ENCODE data around the gene FAM163A.

FAM163A gene

GRCh38 chr1:179818260-179818659 lies 75.2 kb downstream of the FAM163A start:
- no peak overlapping the region for H3K4me3 ChIP-seq (ENCODE audit: low read length)
- no peak for DNase-seq (ENCODE audit: low read depth)
- TF ChIP-seq, protein P1, sequence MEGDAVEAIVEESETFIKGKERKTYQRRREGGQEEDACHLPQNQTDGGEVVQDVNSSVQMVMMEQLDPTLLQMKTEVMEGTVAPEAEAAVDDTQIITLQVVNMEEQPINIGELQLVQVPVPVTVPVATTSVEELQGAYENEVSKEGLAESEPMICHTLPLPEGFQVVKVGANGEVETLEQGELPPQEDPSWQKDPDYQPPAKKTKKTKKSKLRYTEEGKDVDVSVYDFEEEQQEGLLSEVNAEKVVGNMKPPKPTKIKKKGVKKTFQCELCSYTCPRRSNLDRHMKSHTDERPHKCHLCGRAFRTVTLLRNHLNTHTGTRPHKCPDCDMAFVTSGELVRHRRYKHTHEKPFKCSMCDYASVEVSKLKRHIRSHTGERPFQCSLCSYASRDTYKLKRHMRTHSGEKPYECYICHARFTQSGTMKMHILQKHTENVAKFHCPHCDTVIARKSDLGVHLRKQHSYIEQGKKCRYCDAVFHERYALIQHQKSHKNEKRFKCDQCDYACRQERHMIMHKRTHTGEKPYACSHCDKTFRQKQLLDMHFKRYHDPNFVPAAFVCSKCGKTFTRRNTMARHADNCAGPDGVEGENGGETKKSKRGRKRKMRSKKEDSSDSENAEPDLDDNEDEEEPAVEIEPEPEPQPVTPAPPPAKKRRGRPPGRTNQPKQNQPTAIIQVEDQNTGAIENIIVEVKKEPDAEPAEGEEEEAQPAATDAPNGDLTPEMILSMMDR (conservative IDR thresholded peaks at IDR 0.05; ENCODE audit: low read depth, low read length): no peak

GRCh38 chr1:179818743-179819173 lies 75.7 kb downstream of the FAM163A start:
- H3K4me3 ChIP-seq (ENCODE audit: low read length): no peak overlapping the region
- DNase-seq (ENCODE audit: low read depth): no peak
- TF ChIP-seq, protein P1 (conservative IDR thresholded peaks at IDR 0.05; ENCODE audit: low read depth, low read length): no peak

DNA sequence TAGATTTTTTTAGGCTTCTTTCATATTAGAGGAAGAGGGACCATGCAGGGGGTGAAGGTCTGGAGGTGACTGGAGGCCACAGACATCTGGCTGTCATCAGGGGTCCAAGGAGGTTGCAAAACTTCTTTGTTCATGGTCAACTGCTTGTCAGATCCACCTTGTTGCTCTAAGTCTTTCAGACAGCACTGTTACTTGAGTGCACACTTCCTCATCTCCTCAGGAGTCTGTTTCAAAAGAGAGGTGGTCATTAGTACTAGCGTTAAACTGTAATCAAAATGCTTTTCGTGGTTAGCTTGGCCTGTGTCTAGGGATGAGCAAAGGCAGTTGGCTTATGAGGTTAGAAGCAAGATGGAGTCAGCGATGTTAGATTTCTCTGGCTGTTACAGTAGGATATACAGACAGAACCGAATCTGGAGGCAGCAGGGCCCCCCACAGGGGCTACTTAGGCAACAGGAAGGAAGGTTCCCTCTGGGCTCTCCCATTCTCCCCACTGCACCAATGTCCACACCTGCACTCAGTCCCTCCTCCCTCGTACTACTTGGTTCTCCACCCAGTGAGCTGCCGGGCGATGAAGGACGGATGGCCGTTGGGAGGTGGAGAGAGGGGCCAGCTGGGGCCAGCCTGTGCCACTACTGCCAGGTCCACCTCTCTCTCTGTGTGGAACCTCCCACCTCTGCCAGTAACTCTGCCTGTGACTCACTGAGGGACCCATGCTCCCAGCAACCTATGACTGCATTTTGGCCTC lies 77.3 kb downstream of the FAM163A start:
- H3K4me3 ChIP-seq (ENCODE audit: low read length): no peak overlapping the region
- TF ChIP-seq, protein P1 (conservative IDR thresholded peaks at IDR 0.05; ENCODE audit: low read depth, low read length): no peak
- DNase-seq (ENCODE audit: low read depth): no peak

DNA sequence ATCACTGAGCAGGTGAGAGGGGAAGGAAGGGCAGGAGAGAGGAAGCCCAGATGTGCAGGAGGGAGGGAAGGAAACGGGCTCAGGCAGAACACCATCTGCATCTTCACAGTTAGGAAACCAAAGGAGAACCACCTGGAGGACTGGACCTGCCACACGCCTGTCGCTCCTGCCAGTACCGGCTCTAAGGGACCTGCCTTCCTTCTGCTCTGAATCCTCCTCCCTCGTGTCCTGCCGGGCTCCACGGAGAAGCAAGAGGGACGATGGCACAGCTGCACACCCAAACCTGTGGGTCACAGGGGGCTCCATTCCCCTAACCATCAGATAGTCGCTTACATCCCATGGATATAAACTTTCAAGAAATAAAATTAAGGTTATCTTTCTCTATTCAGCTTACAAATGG lies 78.4 kb downstream of the FAM163A start:
- no peak for DNase-seq (ENCODE audit: low read depth)
- TF ChIP-seq, protein P1 (conservative IDR thresholded peaks at IDR 0.05; ENCODE audit: low read depth, low read length): no peak
- H3K4me3 ChIP-seq (ENCODE audit: low read length): no peak overlapping the region

DNA sequence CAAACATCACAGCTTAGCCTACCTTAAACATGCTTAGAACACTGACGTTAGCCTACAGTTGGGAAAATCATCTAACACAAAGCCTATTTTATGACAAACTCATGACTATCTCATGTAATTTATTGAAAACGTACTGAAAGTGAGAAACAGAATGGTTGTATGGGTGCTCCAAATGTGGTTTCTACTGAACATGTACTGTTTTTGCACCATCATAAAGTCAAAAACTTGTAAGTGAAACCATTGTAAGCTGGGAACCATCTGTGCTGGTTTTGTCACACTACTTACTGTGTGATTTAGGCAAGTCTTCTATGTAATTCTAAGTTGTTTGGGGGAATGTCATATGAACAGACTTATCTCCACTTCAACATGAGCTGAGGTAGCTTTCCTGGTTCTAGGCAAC lies 79.0 kb downstream of the FAM163A start:
- DNase-seq (ENCODE audit: low read depth): no peak
- TF ChIP-seq, protein P1 (conservative IDR thresholded peaks at IDR 0.05; ENCODE audit: low read depth, low read length): no peak
- H3K4me3 ChIP-seq (ENCODE audit: low read length): no peak overlapping the region

DNA sequence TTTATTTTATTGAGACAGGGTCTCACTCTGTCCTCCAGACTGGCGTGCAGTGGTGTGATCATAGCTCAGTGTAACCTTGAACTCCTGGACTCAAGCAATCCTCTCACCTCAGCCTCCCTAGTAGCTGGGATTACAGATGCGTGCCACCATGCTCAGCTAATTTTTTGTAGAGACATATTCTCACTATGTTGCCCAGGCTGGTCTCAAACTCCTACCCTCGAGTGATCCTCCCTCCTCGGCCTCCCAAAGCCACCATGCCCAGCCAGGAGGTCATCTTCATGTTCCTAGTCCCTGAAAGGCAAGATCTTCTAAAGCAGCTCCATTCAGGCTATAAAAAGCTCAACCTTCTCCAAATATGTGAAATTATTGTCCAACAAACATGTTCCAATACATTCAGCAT lies 80.6 kb downstream of the FAM163A start:
- DNase-seq (ENCODE audit: low read depth): no peak
- H3K4me3 ChIP-seq (ENCODE audit: low read length): no peak overlapping the region
- TF ChIP-seq, protein P1 (conservative IDR thresholded peaks at IDR 0.05; ENCODE audit: low read depth, low read length): no peak

- TF ChIP-seq, protein P1 (conservative IDR thresholded peaks at IDR 0.05; ENCODE audit: low read depth, low read length): no peak
- H3K4me3 ChIP-seq (ENCODE audit: low read length): no peak overlapping the region
- DNase-seq (ENCODE audit: low read depth): no peak
These were observed 81.2 kb downstream of the FAM163A start for GRCh38 chr1:179824265-179824664.
